IMR-90 (cell line): Measurements from ENCODE around the gene KRCC1. TPM values are rescaled to one million over a fixed set of nuclear protein-coding genes. Genes with fewer than 3 reads are reported as not detected.

Experiments
- ATAC-seq: fragments of 200-7000 bp; cut with Tn5 transposase; 2 replicates; pipeline ENCODE4 v1.9.1; 2020; ENCODE audit warnings: low read depth, mild to moderate bottlenecking, moderate library complexity
- BruUV-seq: library from RNA; stranded (reverse); fragments of 400-500 nt; replicated peaks from 2 replicates; lab custom pipeline; 2021; lab: Mats Ljungman, UMichigan
- CTCF ChIA-PET: fragments of 300-600 bp; formaldehyde crosslinking; extraction: SDS; loops from one replicate; lab custom pipeline; 2021; ENCODE audit warnings: antibody characterized with exemption; lab: Yijun Ruan, JAX
- POLR2A ChIA-PET: fragments of 300-600 bp; sonication (Branson Sonifier 250); formaldehyde crosslinking; loops from one replicate; lab custom pipeline; 2022; ENCODE audit warnings: antibody characterized with exemption; ENCODE audit not compliant: unreplicated experiment; lab: Charles Lee
- DNase-seq: peaks from one replicate; pipeline ENCODE4 v3.0.0; 2013
- H2AFZ ChIP-seq: replicated peaks from 2 replicates; pipeline ENCODE3; 2013; ENCODE audit warnings: low read length, mild to moderate bottlenecking; ENCODE audit not compliant: poor library complexity
- H2AK5ac ChIP-seq: 2 replicates; pipeline ENCODE4 v1.6.1; 2013; ENCODE audit warnings: low read depth, low read length, inconsistent platforms
- H2AK9ac ChIP-seq: replicated peaks from 2 replicates; pipeline ENCODE3; 2013; ENCODE audit warnings: mild to moderate bottlenecking, low read depth, low read length, moderate library complexity; ENCODE audit not compliant: poor library complexity
- H2BK120ac ChIP-seq: 2 replicates; pipeline ENCODE4 v1.6.1; 2013; ENCODE audit warnings: low read depth, low read length, inconsistent platforms
- H2BK15ac ChIP-seq: 3 replicates; pipeline ENCODE4 v1.6.1; 2013; ENCODE audit warnings: low read depth, low read length, inconsistent platforms
- H2BK20ac ChIP-seq: 2 replicates; pipeline ENCODE4 v1.6.1; 2013; ENCODE audit warnings: low read depth, mild to moderate bottlenecking, inconsistent platforms, low read length, moderate library complexity
- H2BK5ac ChIP-seq: 2 replicates; pipeline ENCODE4 v1.6.1; 2013; ENCODE audit warnings: mild to moderate bottlenecking, low read depth, low read length, inconsistent platforms; ENCODE audit not compliant: poor library complexity, severe bottlenecking
- H3K14ac ChIP-seq: replicated peaks from 2 replicates; pipeline ENCODE4 v1.6.1; 2013; ENCODE audit warnings: low read depth, low read length, inconsistent platforms
- H3K18ac ChIP-seq: 2 replicates; pipeline ENCODE4 v1.6.1; 2013; ENCODE audit warnings: low read depth, low read length, control low read depth
- H3K23ac ChIP-seq: 2 replicates; pipeline ENCODE4 v1.6.1; 2013; ENCODE audit warnings: low read depth, low read length, inconsistent platforms
- H3K27ac ChIP-seq: 2 replicates; pipeline ENCODE4 v1.5.1; 2013; ENCODE audit warnings: mild to moderate bottlenecking, control low read depth, low read length; ENCODE audit not compliant: insufficient read depth
- H3K27me3 ChIP-seq: 2 replicates; pipeline ENCODE4 v1.6.1; 2013; ENCODE audit warnings: low read length; ENCODE audit not compliant: control insufficient read depth, insufficient read depth
- H3K36me3 ChIP-seq: 2 replicates; pipeline ENCODE4 v1.6.1; 2013; ENCODE audit warnings: low read length, mixed read lengths; ENCODE audit not compliant: control insufficient read depth, insufficient read depth
- H3K4ac ChIP-seq: 2 replicates; pipeline ENCODE4 v1.6.1; 2013; ENCODE audit warnings: low read depth, low read length, inconsistent platforms
- H3K4me1 ChIP-seq: 2 replicates; pipeline ENCODE4 v1.6.1; 2013; ENCODE audit warnings: low read length, mixed read lengths; ENCODE audit not compliant: control insufficient read depth, insufficient read depth
- H3K4me2 ChIP-seq: 2 replicates; pipeline ENCODE4 v1.6.1; 2013; ENCODE audit warnings: low read depth, mild to moderate bottlenecking, control low read depth, low read length, moderate library complexity
- H3K4me3 ChIP-seq: 2 replicates; pipeline ENCODE4 v1.5.1; 2013; ENCODE audit warnings: low read depth, mild to moderate bottlenecking, control low read depth, low read length, moderate library complexity; ENCODE audit not compliant: insufficient read depth
- H3K56ac ChIP-seq: 2 replicates; pipeline ENCODE4 v1.6.1; 2013; ENCODE audit warnings: low read length, inconsistent platforms; ENCODE audit not compliant: insufficient read depth; ENCODE audit errors: extremely low read depth
- H3K79me1 ChIP-seq, 2 experiments: 2 replicates each; pipeline ENCODE4 v1.6.1; 2013; ENCODE audit warnings: low read length in 2 of 2, inconsistent platforms in 1 of 2, low read depth in 1 of 2
- H3K9ac ChIP-seq: 2 replicates; pipeline ENCODE4 v1.6.1; 2013; ENCODE audit warnings: low read depth, low read length, control low read depth
- H3K9me1 ChIP-seq: 2 replicates; pipeline ENCODE4 v1.6.1; 2013; ENCODE audit warnings: low read length, inconsistent platforms; ENCODE audit not compliant: insufficient read depth
- H3K9me3 ChIP-seq: 2 replicates; pipeline ENCODE4 v1.6.1; 2013; ENCODE audit warnings: low read length; ENCODE audit not compliant: control insufficient read depth, insufficient read depth
- H4K20me1 ChIP-seq: 2 replicates; pipeline ENCODE4 v1.6.1; 2013; ENCODE audit warnings: low read length, inconsistent platforms; ENCODE audit not compliant: insufficient read depth
- H4K5ac ChIP-seq: 2 replicates; pipeline ENCODE4 v1.6.1; 2013; ENCODE audit warnings: mild to moderate bottlenecking, low read depth, low read length, control low read depth
- H4K8ac ChIP-seq, 2 experiments: 2 replicates each; pipeline ENCODE4 v1.6.1; 2013; ENCODE audit warnings: low read depth in 2 of 2, low read length in 2 of 2, control low read depth in 1 of 2, inconsistent platforms in 1 of 2
- H4K91ac ChIP-seq: 2 replicates; pipeline ENCODE4 v1.6.1; 2013; ENCODE audit warnings: low read depth, low read length, inconsistent platforms; ENCODE audit not compliant: insufficient read depth
- MXI1 ChIP-seq: IDR thresholded peaks from 2 replicates; pipeline ENCODE4 v1.6.1; 2012; ENCODE audit warnings: low read depth, mild to moderate bottlenecking, low read length, moderate library complexity, borderline replicate concordance
- WGBS, 2 experiments: methylation state at CpG; one replicate each; pipeline versions ENCODE4 v1.1.5 to v1.1.7; 2013; ENCODE audit warnings: missing lambda C conversion rate in 2 of 2; ENCODE audit not compliant: insufficient read length in 1 of 2; ENCODE audit errors: extremely low coverage in 2 of 2; 5-methylcytosine and 5-hydroxymethylcytosine counted together
- dilution Hi-C: fragments of 300-500 bp; cut with HindIII; formaldehyde crosslinking; loops from one replicate; pipeline ENCODE4 v1.14.3; 2018; ENCODE audit warnings: low sequenced_read_pairs; ENCODE audit not compliant: unreplicated experiment
- in situ Hi-C: fragments of 300-500 bp; cut with MboI; formaldehyde crosslinking; loops from 3 replicates; pipeline ENCODE4 v1.14.3; 2019; ENCODE audit warnings: low sequenced_read_pairs, inconsistent platforms, mixed read lengths
- intact Hi-C: fragments of 100-400 bp; cut with micrococcal nuclease; formaldehyde crosslinking; loops from 2 replicates; pipeline ENCODE4 v1.10.0; 2022
- polyA plus RNA-seq, 3 experiments: library from polyadenylated mRNA; depleted of rRNA; stranded (reverse); fragments of >200 nt; gene quantifications; 2 replicates each; pipeline ENCODE4 v1.2.3, GENCODE V29; 2012; ENCODE audit warnings: low replicate concordance in 1 of 3
- total RNA-seq: library from RNA; depleted of rRNA; stranded (reverse); fragments of >200 nt; gene quantifications from 2 replicates; pipeline ENCODE4 v1.2.3, GENCODE V29; 2012

The KRCC1 gene
- total and polyA plus RNA-seq, 2 of the 4 experiments (the other 2 are of a cell fraction): 14.3 to 16.5 TPM

DNA sequence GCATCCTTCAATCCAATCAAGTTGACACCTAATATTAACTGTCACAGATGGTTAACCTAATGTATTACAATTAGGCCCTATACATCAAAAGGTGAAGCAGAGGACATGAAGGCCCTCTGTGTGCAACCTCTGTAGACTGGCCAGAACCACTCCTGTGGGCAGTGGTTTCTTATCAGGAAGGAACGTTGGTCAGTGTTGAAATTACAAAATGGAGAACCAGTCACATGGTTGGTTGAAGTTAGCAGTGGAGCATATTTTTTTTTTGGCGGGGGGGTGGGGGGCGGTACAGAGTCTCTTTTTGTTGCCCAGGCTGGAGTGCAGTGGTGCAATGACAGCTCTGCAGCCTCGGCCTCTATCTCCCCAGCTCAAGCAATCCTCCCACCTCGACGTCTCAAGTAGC, 59.0 kb downstream of the KRCC1 start:
- BruUV-seq: no TSS peak
- H3K79me1 ChIP-seq: no peaks in the 10 kb centered on the region
- in situ Hi-C loops (no loop called here), intact Hi-C loops (no loop called here), dilution Hi-C loops (no loop called here)
- H2BK15ac ChIP-seq: no peak overlapping the region
- no peak overlapping the region for H2AK9ac ChIP-seq
- H4K8ac ChIP-seq: no peak overlapping the region
- H3K9me3 ChIP-seq: no peaks in the 10 kb centered on the region
- ATAC-seq (no peak), DNase-seq (no peak)
- no peak overlapping the region for H3K9ac ChIP-seq
- H3K27ac ChIP-seq: no peak overlapping the region
- H2AK5ac ChIP-seq: no peak overlapping the region
- 50% methylated on average over 1 of the region's 6 CpGs; no CpG with 5 or more reads in 1 of the 2 experiments for WGBS, 2 experiments
- no peak overlapping the region for H2BK20ac ChIP-seq
- no peak overlapping the region for H3K56ac ChIP-seq
- no peak overlapping the region for H3K14ac ChIP-seq
- no peak overlapping the region for H2BK120ac ChIP-seq
- H3K4ac ChIP-seq: no peak overlapping the region
- peaks cover 3% of the 10 kb centered on the region for H3K27me3 ChIP-seq
- POLR2A ChIA-PET: no interaction called here
- H2AFZ ChIP-seq: no peak overlapping the region
- H4K91ac ChIP-seq: no peak overlapping the region
- no peaks in the 10 kb centered on the region for H3K9me1 ChIP-seq
- CTCF ChIA-PET: no interaction called here
- no peak overlapping the region for H3K18ac ChIP-seq
- H4K20me1 ChIP-seq: no peaks in the 10 kb centered on the region
- H3K4me3 ChIP-seq: no peak overlapping the region
- TF ChIP-seq MXI1: no peak
- H4K5ac ChIP-seq: no peak overlapping the region
- no peaks in the 10 kb centered on the region for H3K36me3 ChIP-seq
- H3K23ac ChIP-seq: no peak overlapping the region
- H3K4me2 ChIP-seq: no peak overlapping the region
- no peaks in the 10 kb centered on the region for H3K4me1 ChIP-seq
- H2BK5ac ChIP-seq: no peak overlapping the region
